Uterus (tissue), 4 donors: ENCODE data around the gene IKZF4. TPM values are rescaled to one million over a fixed set of nuclear protein-coding genes. Genes with fewer than 3 reads are reported as not detected.
"Not testable (repeated sequence)": the region's sequence is repeated elsewhere in the genome, so short reads cannot be mapped to it uniquely, and the experiment has no call there.

ENCODE experiments used
- DNase-seq, 2 donors: peaks; one replicate each; pipeline ENCODE4 v3.0.0-alpha.2; 2019 to 2020
- H3K27ac ChIP-seq, 2 donors: fragments of 200-600 bp; sonication (generic); 1 replicate in 1 of 2; 2 replicates in 1 of 2; pipeline ENCODE4 v1.5.1; 2016 to 2018
- H3K27me3 ChIP-seq, 2 donors: fragments of 200-600 bp; sonication (generic); one replicate each; pipeline ENCODE4 v1.5.1; 2018 to 2019; ENCODE audit warnings: control low read depth in 1 of 2
- H3K36me3 ChIP-seq, 2 donors: fragments of 200-600 bp; sonication (generic); one replicate each; pipeline ENCODE4 v1.5.1; 2019; ENCODE audit warnings: control low read depth in 1 of 2
- H3K4me1 ChIP-seq, 2 donors: fragments of 200-600 bp; sonication (generic); one replicate each; pipeline ENCODE4 v1.5.1; 2018 to 2019; ENCODE audit warnings: control low read depth in 1 of 2
- H3K4me3 ChIP-seq, 2 donors: fragments of 200-600 bp; sonication (generic); 1 replicate in 1 of 2; 2 replicates in 1 of 2; pipeline ENCODE4 v1.5.1; 2018 to 2019; ENCODE audit warnings: mild to moderate bottlenecking in 1 of 2
- H3K9me3 ChIP-seq, 2 donors: fragments of 200-600 bp; sonication (generic); one replicate each; pipeline ENCODE4 v1.5.1; 2019; ENCODE audit warnings: control low read depth in 1 of 2
- CTCF ChIP-seq, 4 experiments: fragments of 200-600 bp in 2 of 4; fragments of 450-650 bp in 2 of 4; sonication (generic) in 2 of 4; IDR thresholded peaks; one replicate each; pipeline ENCODE4 v1.5.1; 2016 to 2019; ENCODE audit warnings: antibody characterized with exemption in 4 of 4, mild to moderate bottlenecking in 2 of 4, moderate library complexity in 1 of 4
- POLR2A ChIP-seq, 2 donors: fragments of 450-650 bp; IDR thresholded peaks; one replicate each; pipeline ENCODE4 v1.6.1; 2016; ENCODE audit warnings: antibody characterized with exemption in 2 of 2, mild to moderate bottlenecking in 1 of 2, moderate library complexity in 1 of 2
- intact Hi-C: fragments of 100-400 bp; cut with DNase I; formaldehyde crosslinking; loops from one replicate; pipeline ENCODE4 v1.15.1; 2023; ENCODE audit warnings: low total_unique reads
- total RNA-seq, 4 donors: library from RNA; depleted of rRNA in 3 of 4; stranded (reverse); fragments of >200 nt in 3 of 4; gene quantifications; one replicate each; pipeline versions ENCODE4 v1.1.0 to v1.2.4, GENCODE V29; 2014 to 2023
- donor health status: DM: yes; HTN: yes; CAD: no.

The IKZF4 gene
- total RNA-seq, 4 donors from 2014 or later = 4.4 to 19.4 (median 5.6) TPM; not detected in 1

- no peaks in the 10 kb centered on the region for H3K36me3 ChIP-seq
- no peaks in the 10 kb centered on the region for H3K4me1 ChIP-seq
- H3K27ac ChIP-seq = no peak overlapping the region
- H3K9me3 ChIP-seq = no peaks in the 10 kb centered on the region
- intact Hi-C loops = no loop called here
- H3K4me3 ChIP-seq = no peak overlapping the region
- no peaks in the 10 kb centered on the region for H3K27me3 ChIP-seq
- DNase-seq = no peak
- no peak for TF ChIP-seq POLR2A (IDR thresholded peaks at IDR 0.05)
- TF ChIP-seq CTCF (IDR thresholded peaks at IDR 0.05) = no peak
These were observed 38.4 kb upstream of the IKZF4 start for GRCh38 chr12:55982319-55982936.

GRCh38 chr12:55983232-55983842 lies 37.5 kb upstream of the IKZF4 start:
- no peaks in the 10 kb centered on the region for H3K27me3 ChIP-seq
- H3K4me1 ChIP-seq = no peaks in the 10 kb centered on the region
- H3K9me3 ChIP-seq = no peaks in the 10 kb centered on the region
- H3K27ac ChIP-seq = no peak overlapping the region
- H3K36me3 ChIP-seq = no peaks in the 10 kb centered on the region
- no peak overlapping the region for H3K4me3 ChIP-seq
- TF ChIP-seq CTCF (IDR thresholded peaks at IDR 0.05) (no peak), POLR2A (IDR thresholded peaks at IDR 0.05) (no peak)
- intact Hi-C loops = no loop called here
- no peak for DNase-seq

GRCh38 chr12:55984861-55985260 lies 36.0 kb upstream of the IKZF4 start:
- intact Hi-C loops = no loop called here
- H3K36me3 ChIP-seq = no peaks in the 10 kb centered on the region
- no peak for TF ChIP-seq POLR2A (IDR thresholded peaks at IDR 0.05)
- TF ChIP-seq CTCF (IDR thresholded peaks at IDR 0.05) = no peak

GRCh38 chr12:55985341-55985740 lies 35.5 kb upstream of the IKZF4 start:
- intact Hi-C loops = no loop called here
- no peak for DNase-seq
- TF ChIP-seq CTCF (IDR thresholded peaks at IDR 0.05) (no peak), POLR2A (IDR thresholded peaks at IDR 0.05) (no peak)
- Histone ChIP-seq H3K4me1 (no peaks in the 10 kb centered on the region), H3K9me3 (no peaks in the 10 kb centered on the region), H3K36me3 (no peaks in the 10 kb centered on the region), H3K27me3 (no peaks in the 10 kb centered on the region), H3K27ac (no peak overlapping the region), H3K4me3 (no peak overlapping the region)

More at GRCh38 chr12:55984861-55985260, 36.0 kb upstream of the IKZF4 start:
- H3K4me3 ChIP-seq = no peak overlapping the region
- no peaks in the 10 kb centered on the region for H3K27me3 ChIP-seq
- DNase-seq = no peak
- no peaks in the 10 kb centered on the region for H3K9me3 ChIP-seq
- H3K27ac ChIP-seq = no peak overlapping the region
- H3K4me1 ChIP-seq = no peaks in the 10 kb centered on the region

DNA sequence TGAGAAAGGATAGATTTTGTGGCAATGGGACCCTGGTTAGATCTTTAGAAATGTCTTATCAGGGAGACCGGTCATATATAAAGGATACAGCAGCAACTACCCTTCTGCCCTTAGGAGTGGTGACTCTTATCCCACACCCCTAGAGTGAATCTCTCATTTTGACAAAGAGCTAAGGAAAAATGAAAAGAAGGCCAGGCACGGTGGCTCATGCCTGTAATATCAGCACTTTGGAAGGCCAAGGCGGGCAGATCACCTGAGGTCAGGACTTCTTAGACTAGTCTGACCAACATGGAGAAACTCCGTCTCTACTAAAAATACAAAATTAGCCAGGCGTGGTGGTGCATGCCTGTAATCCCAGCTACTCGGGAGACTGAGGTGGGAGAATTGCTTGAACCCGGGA lies 34.9 kb upstream of the IKZF4 start:
- H3K27ac ChIP-seq, H3K27me3 ChIP-seq, H3K36me3 ChIP-seq, H3K9me3 ChIP-seq, DNase-seq, H3K4me1 ChIP-seq, intact Hi-C loops, H3K4me3 ChIP-seq: not testable (repeated sequence)
